HG02571 (cell line): Measurements from ENCODE around the gene NEK11.

ENCODE experiments used
- ATAC-seq: cut with Tn5 transposase; IDR thresholded peaks from one replicate; pipeline ENCODE4 v1.9.1; 2021; ENCODE audit warnings: mild to moderate bottlenecking, moderate library complexity; ENCODE audit not compliant: unreplicated experiment

The NEK11 gene

GRCh38 chr3:131114256-131114655 lies 87.6 kb downstream of the NEK11 start:
- no peak for ATAC-seq

- no peak for ATAC-seq
These were observed 99.0 kb downstream of the NEK11 start for GRCh38 chr3:131125684-131126083.

GRCh38 chr3:131140891-131141290 lies 114.2 kb downstream of the NEK11 start:
- ATAC-seq: no peak

- no peak for ATAC-seq
These were observed 115.1 kb downstream of the NEK11 start for GRCh38 chr3:131141770-131142169.

GRCh38 chr3:131142580-131142979 lies 115.9 kb downstream of the NEK11 start:
- no peak for ATAC-seq

GRCh38 chr3:131143802-131144201 lies 117.1 kb downstream of the NEK11 start:
- ATAC-seq: no peak

GRCh38 chr3:131147534-131147933 lies 120.9 kb downstream of the NEK11 start:
- no peak for ATAC-seq

- no peak for ATAC-seq
These were observed 131.8 kb downstream of the NEK11 start for GRCh38 chr3:131158434-131158833.

GRCh38 chr3:131162516-131162915 lies 135.8 kb downstream of the NEK11 start:
- no peak for ATAC-seq

GRCh38 chr3:131167867-131168266 lies 141.2 kb downstream of the NEK11 start:
- ATAC-seq: no peak

GRCh38 chr3:131169331-131169730 lies 142.7 kb downstream of the NEK11 start:
- no peak for ATAC-seq

- no peak for ATAC-seq
These were observed 146.0 kb downstream of the NEK11 start for GRCh38 chr3:131172502-131173200.

GRCh38 chr3:131174752-131175151 lies 148.1 kb downstream of the NEK11 start:
- ATAC-seq: no peak

- ATAC-seq: no peak
These were observed 152.2 kb downstream of the NEK11 start for GRCh38 chr3:131178710-131179375.

GRCh38 chr3:131192701-131193100 lies 166.0 kb downstream of the NEK11 start:
- ATAC-seq: no peak

GRCh38 chr3:131193641-131194238 lies 167.1 kb downstream of the NEK11 start:
- no peak for ATAC-seq

- ATAC-seq: no peak
These were observed 168.1 kb downstream of the NEK11 start for GRCh38 chr3:131194816-131195215.

- no peak for ATAC-seq
These were observed 174.0 kb downstream of the NEK11 start for GRCh38 chr3:131200636-131201199.

- no peak for ATAC-seq
These were observed 189.7 kb downstream of the NEK11 start for GRCh38 chr3:131216330-131216729.

- ATAC-seq: no peak
These were observed 190.1 kb downstream of the NEK11 start for GRCh38 chr3:131216801-131217200.

- ATAC-seq: no peak
These were observed 190.6 kb downstream of the NEK11 start for GRCh38 chr3:131217296-131217741.

- no peak for ATAC-seq
These were observed 191.5 kb downstream of the NEK11 start for GRCh38 chr3:131218196-131218595.
